Raji (cell line): ENCODE results near the gene GMPPA.

Experiments
- POLR2A ChIP-seq: IDR thresholded peaks from 2 replicates; pipeline ENCODE4 v1.6.1; 2011; ENCODE audit warnings: low read depth, low read length, control low read depth; ENCODE audit not compliant: insufficient read depth

GMPPA gene

GRCh38 chr2:219527472-219527871, 28.8 kb downstream of the GMPPA start:
- no peak for TF ChIP-seq POLR2A

GRCh38 chr2:219530048-219530963, 31.6 kb downstream of the GMPPA start:
- no peak for TF ChIP-seq POLR2A

GRCh38 chr2:219531639-219532377, 33.1 kb downstream of the GMPPA start:
- no peak for TF ChIP-seq POLR2A

- TF ChIP-seq POLR2A, result no peak
These were observed 33.6 kb downstream of the GMPPA start for GRCh38 chr2:219532378-219532649.

- no peak for TF ChIP-seq POLR2A
These were observed 35.4 kb downstream of the GMPPA start for GRCh38 chr2:219533930-219534661.

GRCh38 chr2:219536425-219536824, 37.7 kb downstream of the GMPPA start:
- TF ChIP-seq POLR2A, result no peak

- TF ChIP-seq POLR2A, result no peak
These were observed 38.3 kb downstream of the GMPPA start for GRCh38 chr2:219536967-219537366.

GRCh38 chr2:219537657-219538488, 39.2 kb downstream of the GMPPA start:
- TF ChIP-seq POLR2A, result no peak

GRCh38 chr2:219538504-219538951, 39.8 kb downstream of the GMPPA start:
- TF ChIP-seq POLR2A, result no peak

- no peak for TF ChIP-seq POLR2A
These were observed 40.5 kb downstream of the GMPPA start for GRCh38 chr2:219538956-219539788.

GRCh38 chr2:219539926-219540678, 41.4 kb downstream of the GMPPA start:
- TF ChIP-seq POLR2A, result no peak

- no peak for TF ChIP-seq POLR2A
These were observed 42.3 kb downstream of the GMPPA start for GRCh38 chr2:219540784-219541504.
